Measurements from ENCODE around the gene ADAMTSL1.

- TF ChIP-seq TAF1 (conservative IDR thresholded peaks at IDR 0.05), result no peak
- TF ChIP-seq CTCF (IDR thresholded peaks at IDR 0.05; ENCODE audit: low read depth, low read length, missing input control), result peak; percentile 56
- TF ChIP-seq REST (IDR thresholded peaks at IDR 0.05), result no peak
- TF ChIP-seq MAX (IDR thresholded peaks at IDR 0.05), result no peak
- peak; percentile 14 for TF ChIP-seq SP1 (IDR thresholded peaks at IDR 0.05)
These were observed 350.2 kb downstream of the ADAMTSL1 start for GRCh38 chr9:18824095-18824666.
